Neutrophil (primary cell): ENCODE results near the gene ZNF768.

Source experiments
- H3K27ac ChIP-seq: fragments of 200-600 bp; sonication (generic); 2 replicates; pipeline ENCODE4 v1.5.1; 2016; ENCODE audit warnings: mild to moderate bottlenecking, moderate library complexity
- H3K27me3 ChIP-seq: fragments of 200-600 bp; sonication (generic); 2 replicates; pipeline ENCODE4 v1.6.0; 2016; ENCODE audit warnings: mild to moderate bottlenecking
- H3K36me3 ChIP-seq: fragments of 200-600 bp; sonication (generic); 2 replicates; pipeline ENCODE4 v1.5.1; 2017
- H3K4me1 ChIP-seq, 2 experiments: fragments of 200-600 bp in 1 of 2; sonication (generic) in 1 of 2; 1 replicate in 1 of 2; 2 replicates in 1 of 2; pipeline versions ENCODE4 v1.5.1 to v1.6.1; 2013 to 2016; ENCODE audit warnings: low read depth in 1 of 2, low read length in 1 of 2, mild to moderate bottlenecking in 1 of 2, moderate library complexity in 1 of 2; ENCODE audit not compliant: control insufficient read depth in 1 of 2, insufficient read depth in 1 of 2
- H3K4me3 ChIP-seq, 2 experiments: fragments of 200-600 bp in 1 of 2; sonication (generic) in 1 of 2; 1 replicate in 1 of 2; 2 replicates in 1 of 2; pipeline ENCODE4 v1.5.1; 2013 to 2016; ENCODE audit warnings: low read depth in 1 of 2, low read length in 1 of 2, mild to moderate bottlenecking in 1 of 2, moderate library complexity in 1 of 2
- H3K9me3 ChIP-seq: fragments of 200-600 bp; sonication (generic); 2 replicates; pipeline ENCODE4 v1.5.1; 2016
- CTCF ChIP-seq: fragments of 200-600 bp; sonication (generic); IDR thresholded peaks from 2 replicates; pipeline ENCODE4 v1.5.1; 2016; ENCODE audit warnings: antibody characterized with exemption

The ZNF768 gene

GRCh38 chr16:30554557-30555314 is 28.4 kb upstream of the ZNF768 start:
- Histone ChIP-seq H3K27me3 (no peaks in the 10 kb centered on the region), H3K36me3 (peaks cover 15% of the 10 kb centered on the region), H3K9me3 (no peaks in the 10 kb centered on the region), H3K4me1 (peaks cover 21 to 22% of the 10 kb centered on the region in 2 experiments), H3K4me3 (no peak overlapping the region), H3K27ac (no peak overlapping the region)
- no peak for TF ChIP-seq CTCF

- Histone ChIP-seq H3K4me1 (peaks cover 17% of the 10 kb centered on the region in 2 experiments), H3K27ac (peak overlapping the region; percentile 26)
Measured at GRCh38 chr16:30553393-30553899, 27.1 kb upstream of the ZNF768 start.

GRCh38 chr16:30552956-30553355 is 26.6 kb upstream of the ZNF768 start:
- TF ChIP-seq CTCF, result no peak
- Histone ChIP-seq H3K4me1 (peaks cover 16 to 17% of the 10 kb centered on the region in 2 experiments), H3K36me3 (peaks cover 15% of the 10 kb centered on the region)

More at GRCh38 chr16:30553393-30553899, 27.1 kb upstream of the ZNF768 start:
- Histone ChIP-seq H3K36me3 (peaks cover 15% of the 10 kb centered on the region), H3K4me3 (no peak overlapping the region), H3K27me3 (no peaks in the 10 kb centered on the region), H3K9me3 (no peaks in the 10 kb centered on the region)
- TF ChIP-seq CTCF, result no peak

GRCh38 chr16:30551781-30552180 is 25.4 kb upstream of the ZNF768 start:
- Histone ChIP-seq H3K4me1 (peaks cover 8% of the 10 kb centered on the region in 2 experiments), H3K9me3 (no peaks in the 10 kb centered on the region), H3K27ac (no peak overlapping the region), H3K27me3 (no peaks in the 10 kb centered on the region), H3K4me3 (no peak overlapping the region), H3K36me3 (peaks cover 15% of the 10 kb centered on the region)
- TF ChIP-seq CTCF, result no peak

More at GRCh38 chr16:30552956-30553355, 26.6 kb upstream of the ZNF768 start:
- no peaks in the 10 kb centered on the region for H3K9me3 ChIP-seq
- peak overlapping the region; percentile 26 for H3K27ac ChIP-seq
- no peaks in the 10 kb centered on the region for H3K27me3 ChIP-seq
- H3K4me3 ChIP-seq, result no peak overlapping the region

- no peak overlapping the region for H3K4me3 ChIP-seq
- H3K9me3 ChIP-seq, result no peaks in the 10 kb centered on the region
- H3K4me1 ChIP-seq, result peaks cover 10 to 11% of the 10 kb centered on the region in 2 experiments
- no peaks in the 10 kb centered on the region for H3K27me3 ChIP-seq
- no peaks in the 10 kb centered on the region for H3K36me3 ChIP-seq
- H3K27ac ChIP-seq, result no peak overlapping the region
- TF ChIP-seq CTCF, result no peak
Measured at GRCh38 chr16:30548416-30549253, 22.3 kb upstream of the ZNF768 start.
